ENCODE data around the gene CAMTA1. TPM values are rescaled to one million over a fixed set of nuclear protein-coding genes. Genes with fewer than 3 reads are reported as not detected.

CAMTA1 gene
- total and polyA plus RNA-seq, 8 donors = 13.0 to 54.2 (median 23.6) TPM

- no peak for DNase-seq
These were observed 528.6 kb downstream of the CAMTA1 start for GRCh38 chr1:7313826-7314225.

GRCh38 chr1:7315316-7315715 lies 530.1 kb downstream of the CAMTA1 start:
- DNase-seq = no peak
- no peak overlapping the region for H3K4me3 ChIP-seq
- ATAC-seq = no peak
- WGBS, 2 donors = 76 to 78% methylated on average over 4 of the region's 4 CpGs
- H3K9me3 ChIP-seq = no peaks in the 10 kb centered on the region
- FAIRE-seq = no peak
- H3K27me3 ChIP-seq = no peaks in the 10 kb centered on the region
- no peaks in the 10 kb centered on the region for H3K36me3 ChIP-seq
- H3K4me1 ChIP-seq = no peaks in the 10 kb centered on the region
- no peak overlapping the region for H3K27ac ChIP-seq
- TF ChIP-seq CTCF (IDR thresholded peaks at IDR 0.05) = no peak
- intact Hi-C loops (cut with DNase I) = no loop called here

More at GRCh38 chr1:7313826-7314225, 528.6 kb downstream of the CAMTA1 start:
- no peak for TF ChIP-seq CTCF (IDR thresholded peaks at IDR 0.05)
- ATAC-seq = no peak
- Histone ChIP-seq H3K36me3 (no peaks in the 10 kb centered on the region), H3K27ac (no peak overlapping the region), H3K27me3 (no peaks in the 10 kb centered on the region), H3K4me1 (no peaks in the 10 kb centered on the region), H3K9me3 (no peaks in the 10 kb centered on the region), H3K4me3 (no peak overlapping the region)
- 83 to 86% methylated on average over 5 of the region's 5 CpGs for WGBS, 2 donors
- intact Hi-C loops (cut with DNase I) = no loop called here
- no peak for FAIRE-seq

GRCh38 chr1:7315946-7316345 lies 530.7 kb downstream of the CAMTA1 start:
- DNase-seq (no peak), ATAC-seq (no peak), FAIRE-seq (no peak)
- no peak for TF ChIP-seq CTCF (IDR thresholded peaks at IDR 0.05)
- 82 to 85% methylated on average over 6 of the region's 6 CpGs for WGBS, 2 donors
- intact Hi-C loops (cut with DNase I) = no loop called here
- H3K9me3 ChIP-seq = no peaks in the 10 kb centered on the region
- no peaks in the 10 kb centered on the region for H3K4me1 ChIP-seq
- no peak overlapping the region for H3K4me3 ChIP-seq
- H3K27me3 ChIP-seq = no peaks in the 10 kb centered on the region
- H3K27ac ChIP-seq = no peak overlapping the region
- no peaks in the 10 kb centered on the region for H3K36me3 ChIP-seq

- no peak for ATAC-seq
- DNase-seq = no peak
- intact Hi-C loops (cut with DNase I) = no loop called here
These were observed 532.6 kb downstream of the CAMTA1 start for GRCh38 chr1:7317888-7318287.

GRCh38 chr1:7319196-7319595 lies 533.9 kb downstream of the CAMTA1 start:
- Histone ChIP-seq H3K27me3 (no peaks in the 10 kb centered on the region), H3K9me3 (no peaks in the 10 kb centered on the region), H3K36me3 (no peaks in the 10 kb centered on the region), H3K4me1 (no peaks in the 10 kb centered on the region), H3K27ac (no peak overlapping the region), H3K4me3 (no peak overlapping the region)
- no peak for DNase-seq
- intact Hi-C loops (cut with DNase I) = no loop called here
- no peak for TF ChIP-seq CTCF (IDR thresholded peaks at IDR 0.05)
- 87 to 90% methylated on average over 5 of the region's 5 CpGs for WGBS, 2 donors
- no peak for ATAC-seq
- FAIRE-seq = no peak

More at GRCh38 chr1:7317888-7318287, 532.6 kb downstream of the CAMTA1 start:
- H3K4me3 ChIP-seq = no peak overlapping the region
- no peaks in the 10 kb centered on the region for H3K36me3 ChIP-seq
- TF ChIP-seq CTCF (IDR thresholded peaks at IDR 0.05) = no peak
- no peak overlapping the region for H3K27ac ChIP-seq
- 82 to 88% methylated on average over 2 of the region's 2 CpGs for WGBS, 2 donors
- no peaks in the 10 kb centered on the region for H3K9me3 ChIP-seq
- H3K4me1 ChIP-seq = no peaks in the 10 kb centered on the region
- no peaks in the 10 kb centered on the region for H3K27me3 ChIP-seq
- no peak for FAIRE-seq
